ENCODE measurements around the gene TMEM200C.

The TMEM200C gene

DNA sequence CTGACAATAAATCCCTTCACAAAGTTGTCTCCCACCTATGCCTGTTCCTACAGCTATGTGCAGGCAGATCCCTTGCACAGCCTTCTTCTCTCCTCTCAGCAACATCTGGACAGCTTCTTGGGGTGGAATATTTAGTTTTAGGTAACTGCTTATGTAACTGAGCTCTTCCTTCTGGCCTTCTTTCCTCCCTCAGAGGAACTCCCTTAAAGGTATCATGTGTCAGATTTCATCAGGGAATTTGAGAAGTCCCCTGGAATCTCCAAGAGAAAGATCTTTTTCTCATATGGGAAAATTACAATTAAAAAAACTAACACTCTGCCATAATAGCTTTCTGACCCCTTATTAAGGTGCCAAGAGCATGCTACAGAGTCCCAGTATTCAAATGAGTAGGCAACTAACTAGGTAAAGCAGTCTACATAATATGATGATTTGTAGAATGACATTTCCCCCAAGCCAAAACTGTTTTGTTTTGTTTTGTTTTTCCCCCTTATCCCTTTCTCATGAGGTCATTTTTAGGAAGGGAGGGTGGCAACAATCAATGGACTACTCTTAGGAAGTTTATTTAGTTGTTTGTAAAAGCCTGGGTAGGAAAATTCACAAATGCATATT lies 2.4 kb downstream of the TMEM200C start:
- Histone ChIP-seq H3K27me3 (ENCODE audit: control insufficient read depth, insufficient read depth, low read length, poor library complexity, severe bottlenecking) (peaks cover 32% of the 10 kb centered on the region), H3K9me3 (ENCODE audit: control insufficient read depth, low read length) (no peaks in the 10 kb centered on the region), H3K4me1 (ENCODE audit: control insufficient read depth, insufficient read depth, low read length) (peaks cover 27% of the 10 kb centered on the region), H3K4me3 (ENCODE audit: insufficient read depth, low read depth, low read length) (peak overlapping the region; percentile 80), H3K36me3 (ENCODE audit: control insufficient read depth, insufficient read depth, low read length) (peaks cover 3% of the 10 kb centered on the region), H3K27ac (ENCODE audit: insufficient read depth, low read depth, low read length, poor library complexity, severe bottlenecking) (no peak overlapping the region)

DNA sequence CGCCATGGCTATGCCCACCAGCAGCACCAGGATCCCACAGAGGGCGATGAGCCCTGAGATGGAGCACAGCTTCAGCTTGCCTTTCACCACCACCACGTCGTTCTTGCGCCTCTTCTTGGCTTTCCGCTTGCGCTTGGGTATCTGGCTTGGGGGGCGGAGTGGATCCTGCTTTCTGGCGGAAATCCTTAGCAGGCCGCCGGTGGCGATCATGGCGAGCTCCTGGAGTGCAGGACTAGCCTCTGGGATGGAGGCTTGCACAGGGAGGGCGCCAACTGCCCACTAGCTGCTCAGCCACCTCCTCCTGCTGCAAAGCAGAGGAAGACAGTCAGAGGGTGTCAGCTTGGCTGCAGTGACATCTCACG lies 3.5 kb downstream of the TMEM200C start:
- 94 to 97% methylated on average over 15 of the region's 15 CpGs for WGBS, 2 experiments
- Histone ChIP-seq H3K36me3 (ENCODE audit: control insufficient read depth, insufficient read depth, low read length) (peaks cover 3% of the 10 kb centered on the region), H3K27ac (ENCODE audit: insufficient read depth, low read depth, low read length, poor library complexity, severe bottlenecking) (no peak overlapping the region), H3K4me1 (ENCODE audit: control insufficient read depth, insufficient read depth, low read length) (peaks cover 24% of the 10 kb centered on the region), H3K4me3 (ENCODE audit: insufficient read depth, low read depth, low read length) (no peak overlapping the region), H3K9me3 (ENCODE audit: control insufficient read depth, low read length) (no peaks in the 10 kb centered on the region), H3K27me3 (ENCODE audit: control insufficient read depth, insufficient read depth, low read length, poor library complexity, severe bottlenecking) (peaks cover 32% of the 10 kb centered on the region)

DNA sequence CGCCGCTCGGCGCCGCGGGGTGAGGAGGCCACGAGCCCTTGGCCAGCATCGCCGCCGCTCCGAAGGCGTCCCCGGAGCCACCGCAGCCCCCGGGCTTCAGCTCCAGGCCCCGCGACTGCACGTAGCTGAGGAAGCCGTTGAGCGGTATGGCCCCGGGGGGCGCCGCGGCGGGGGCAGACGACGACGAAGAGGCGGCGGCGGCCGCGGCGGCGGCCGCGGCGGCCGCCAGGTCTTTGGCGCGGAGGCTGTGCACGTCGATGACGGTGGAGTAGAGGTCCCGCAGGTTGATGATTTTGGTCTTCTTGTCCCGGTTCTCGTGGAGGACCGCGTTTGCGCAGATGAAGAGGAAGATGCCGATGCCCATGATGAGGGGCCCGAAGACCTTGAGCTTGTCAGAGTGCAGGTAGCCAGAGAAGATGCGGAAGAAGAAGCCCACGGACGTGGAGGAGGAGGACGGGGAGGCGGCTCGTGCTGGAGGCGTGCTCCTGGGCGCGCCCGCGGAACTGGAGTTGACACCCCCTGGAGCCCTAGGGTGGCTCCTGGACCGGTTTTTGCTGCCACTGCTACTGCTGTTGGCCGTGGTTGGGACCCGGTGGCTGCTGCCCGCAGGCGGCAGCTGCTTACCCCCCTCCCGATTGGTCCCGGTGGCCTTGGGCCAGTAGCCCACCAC lies 4.0 kb downstream of the TMEM200C start:
- Histone ChIP-seq H3K4me3 (ENCODE audit: insufficient read depth, low read depth, low read length) (peak overlapping the region; percentile 39), H3K27me3 (ENCODE audit: control insufficient read depth, insufficient read depth, low read length, poor library complexity, severe bottlenecking) (peaks cover 32% of the 10 kb centered on the region), H3K4me1 (ENCODE audit: control insufficient read depth, insufficient read depth, low read length) (peaks cover 19% of the 10 kb centered on the region), H3K27ac (ENCODE audit: insufficient read depth, low read depth, low read length, poor library complexity, severe bottlenecking) (no peak overlapping the region), H3K9me3 (ENCODE audit: control insufficient read depth, low read length) (no peaks in the 10 kb centered on the region), H3K36me3 (ENCODE audit: control insufficient read depth, insufficient read depth, low read length) (peaks cover 3% of the 10 kb centered on the region)
- 43 to 45% methylated on average over 70 of the region's 70 CpGs for WGBS, 2 experiments

DNA sequence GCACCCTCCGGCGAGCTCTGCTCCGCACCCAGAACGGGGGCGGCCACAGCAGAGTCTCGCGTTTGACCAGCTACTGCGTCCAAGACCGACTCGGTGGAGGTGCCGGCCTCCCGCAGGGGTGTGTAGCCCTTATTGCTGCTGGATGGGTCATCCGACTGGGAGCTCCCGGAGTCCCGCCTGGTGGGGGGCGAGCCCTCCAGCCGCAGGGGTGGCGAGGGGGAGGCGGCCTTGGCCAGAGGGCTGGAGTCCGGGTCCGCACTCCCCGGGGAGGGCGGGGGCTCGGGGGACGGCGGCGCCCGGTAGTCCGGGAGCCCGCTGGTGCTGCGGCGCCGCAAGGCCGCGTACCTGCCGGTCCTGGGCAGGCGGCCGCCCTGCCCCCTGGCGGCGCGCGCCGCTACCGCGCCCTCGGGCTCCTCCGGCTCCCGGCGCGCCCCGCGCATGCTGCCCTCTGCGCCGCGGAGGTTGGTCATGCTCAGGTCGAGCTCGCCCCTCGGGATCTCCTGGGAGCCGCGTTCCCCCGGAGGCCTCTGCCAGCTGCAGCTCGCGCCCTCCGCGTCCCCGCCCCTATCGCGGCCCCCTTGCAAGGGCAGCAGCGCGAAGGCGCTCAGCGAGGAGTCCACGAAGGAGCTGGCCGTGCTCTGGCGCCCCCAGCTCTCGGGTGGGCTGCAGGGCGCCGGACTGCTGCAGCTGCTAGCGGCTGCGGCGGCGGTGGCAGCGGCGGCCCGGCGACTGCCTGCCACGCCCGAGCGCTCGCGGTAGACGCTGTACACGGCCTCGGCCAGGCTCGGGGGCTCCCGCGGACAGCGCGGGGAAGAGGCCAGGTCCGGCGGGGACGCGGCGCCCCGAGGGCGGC lies 4.8 kb downstream of the TMEM200C start:
- WGBS, 2 experiments = 10 to 12% methylated on average over 106 of the region's 106 CpGs
- Histone ChIP-seq H3K9me3 (ENCODE audit: control insufficient read depth, low read length) (no peaks in the 10 kb centered on the region), H3K27me3 (ENCODE audit: control insufficient read depth, insufficient read depth, low read length, poor library complexity, severe bottlenecking) (peaks cover 32% of the 10 kb centered on the region), H3K27ac (ENCODE audit: insufficient read depth, low read depth, low read length, poor library complexity, severe bottlenecking) (no peak overlapping the region), H3K36me3 (ENCODE audit: control insufficient read depth, insufficient read depth, low read length) (peaks cover 3% of the 10 kb centered on the region), H3K4me3 (ENCODE audit: insufficient read depth, low read depth, low read length) (peak overlapping the region; percentile 39), H3K4me1 (ENCODE audit: control insufficient read depth, insufficient read depth, low read length) (peaks cover 19% of the 10 kb centered on the region)

- Histone ChIP-seq H3K27ac (ENCODE audit: insufficient read depth, low read depth, low read length, poor library complexity, severe bottlenecking) (no peak overlapping the region), H3K36me3 (ENCODE audit: control insufficient read depth, insufficient read depth, low read length) (no peaks in the 10 kb centered on the region), H3K4me3 (ENCODE audit: insufficient read depth, low read depth, low read length) (no peak overlapping the region), H3K27me3 (ENCODE audit: control insufficient read depth, insufficient read depth, low read length, poor library complexity, severe bottlenecking) (no peaks in the 10 kb centered on the region), H3K4me1 (ENCODE audit: control insufficient read depth, insufficient read depth, low read length) (no peaks in the 10 kb centered on the region), H3K9me3 (ENCODE audit: control insufficient read depth, low read length) (no peaks in the 10 kb centered on the region)
- 49 to 62% methylated on average over 2 of the region's 2 CpGs for WGBS, 2 experiments
These were observed 10.0 kb downstream of the TMEM200C start for GRCh38 chr18:5885361-5885760.

GRCh38 chr18:5884375-5884774 lies 10.9 kb downstream of the TMEM200C start:
- H3K36me3 ChIP-seq (ENCODE audit: control insufficient read depth, insufficient read depth, low read length) = no peaks in the 10 kb centered on the region
- H3K9me3 ChIP-seq (ENCODE audit: control insufficient read depth, low read length) = no peaks in the 10 kb centered on the region
- no peak overlapping the region for H3K27ac ChIP-seq (ENCODE audit: insufficient read depth, low read depth, low read length, poor library complexity, severe bottlenecking)
- 100% methylated on average over 1 of the region's 1 CpG for WGBS, 2 experiments
- H3K27me3 ChIP-seq (ENCODE audit: control insufficient read depth, insufficient read depth, low read length, poor library complexity, severe bottlenecking) = no peaks in the 10 kb centered on the region
- H3K4me1 ChIP-seq (ENCODE audit: control insufficient read depth, insufficient read depth, low read length) = no peaks in the 10 kb centered on the region
- H3K4me3 ChIP-seq (ENCODE audit: insufficient read depth, low read depth, low read length) = no peak overlapping the region

GRCh38 chr18:5879479-5879882 lies 15.8 kb downstream of the TMEM200C start:
- Histone ChIP-seq H3K4me3 (ENCODE audit: insufficient read depth, low read depth, low read length) (no peak overlapping the region), H3K36me3 (ENCODE audit: control insufficient read depth, insufficient read depth, low read length) (no peaks in the 10 kb centered on the region), H3K4me1 (ENCODE audit: control insufficient read depth, insufficient read depth, low read length) (no peaks in the 10 kb centered on the region), H3K27ac (ENCODE audit: insufficient read depth, low read depth, low read length, poor library complexity, severe bottlenecking) (no peak overlapping the region), H3K9me3 (ENCODE audit: control insufficient read depth, low read length) (no peaks in the 10 kb centered on the region), H3K27me3 (ENCODE audit: control insufficient read depth, insufficient read depth, low read length, poor library complexity, severe bottlenecking) (no peaks in the 10 kb centered on the region)

- Histone ChIP-seq H3K9me3 (ENCODE audit: control insufficient read depth, low read length) (no peaks in the 10 kb centered on the region), H3K4me3 (ENCODE audit: insufficient read depth, low read depth, low read length) (no peak overlapping the region), H3K27me3 (ENCODE audit: control insufficient read depth, insufficient read depth, low read length, poor library complexity, severe bottlenecking) (no peaks in the 10 kb centered on the region), H3K4me1 (ENCODE audit: control insufficient read depth, insufficient read depth, low read length) (no peaks in the 10 kb centered on the region), H3K27ac (ENCODE audit: insufficient read depth, low read depth, low read length, poor library complexity, severe bottlenecking) (no peak overlapping the region), H3K36me3 (ENCODE audit: control insufficient read depth, insufficient read depth, low read length) (no peaks in the 10 kb centered on the region)
These were observed 18.4 kb downstream of the TMEM200C start for GRCh38 chr18:5876891-5877290.

DNA sequence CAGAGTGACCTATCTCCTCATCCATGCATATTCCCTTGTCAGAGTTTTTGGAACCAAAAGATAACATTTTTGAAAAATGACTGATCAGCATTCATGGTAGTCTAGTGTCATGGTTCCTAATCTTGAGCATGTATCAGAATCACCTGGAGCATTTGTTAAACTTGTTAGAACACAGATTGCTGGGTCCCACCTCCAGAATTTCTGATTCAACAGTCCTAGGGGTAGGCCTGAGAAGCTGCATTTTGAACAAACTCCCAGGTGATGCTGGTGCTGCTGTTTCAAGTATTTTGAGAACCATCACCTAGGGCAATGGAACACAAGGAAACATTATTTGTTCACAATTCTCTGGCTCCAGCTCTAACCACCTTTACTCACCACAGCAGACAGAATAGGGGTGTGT lies 21.0 kb downstream of the TMEM200C start:
- Histone ChIP-seq H3K4me1 (ENCODE audit: control insufficient read depth, insufficient read depth, low read length) (no peaks in the 10 kb centered on the region), H3K27me3 (ENCODE audit: control insufficient read depth, insufficient read depth, low read length, poor library complexity, severe bottlenecking) (no peaks in the 10 kb centered on the region), H3K9me3 (ENCODE audit: control insufficient read depth, low read length) (no peaks in the 10 kb centered on the region), H3K36me3 (ENCODE audit: control insufficient read depth, insufficient read depth, low read length) (no peaks in the 10 kb centered on the region), H3K27ac (ENCODE audit: insufficient read depth, low read depth, low read length, poor library complexity, severe bottlenecking) (no peak overlapping the region), H3K4me3 (ENCODE audit: insufficient read depth, low read depth, low read length) (no peak overlapping the region)

- H3K27ac ChIP-seq (ENCODE audit: insufficient read depth, low read depth, low read length, poor library complexity, severe bottlenecking) = no peak overlapping the region
- 67 to 73% methylated on average over 3 of the region's 3 CpGs for WGBS, 2 experiments
- no peaks in the 10 kb centered on the region for H3K27me3 ChIP-seq (ENCODE audit: control insufficient read depth, insufficient read depth, low read length, poor library complexity, severe bottlenecking)
- no peaks in the 10 kb centered on the region for H3K4me1 ChIP-seq (ENCODE audit: control insufficient read depth, insufficient read depth, low read length)
- no peak overlapping the region for H3K4me3 ChIP-seq (ENCODE audit: insufficient read depth, low read depth, low read length)
- no peaks in the 10 kb centered on the region for H3K9me3 ChIP-seq (ENCODE audit: control insufficient read depth, low read length)
- H3K36me3 ChIP-seq (ENCODE audit: control insufficient read depth, insufficient read depth, low read length) = no peaks in the 10 kb centered on the region
These were observed 22.4 kb downstream of the TMEM200C start for GRCh38 chr18:5872886-5873285.
